HFFc6 (cell line): Measurements from ENCODE around the gene HELB. TPM values are rescaled to one million over a fixed set of nuclear protein-coding genes. Genes with fewer than 3 reads are reported as not detected.

Experiments
- DNase-seq: peaks from one replicate; pipeline ENCODE4 v3.0.0-alpha.2; 2018
- H3K27ac Mint-ChIP-seq: 2 replicates; pipeline ENCODE4 v1.8.0; 2020; ENCODE audit warnings: mild to moderate bottlenecking, mixed read lengths
- H3K27me3 Mint-ChIP-seq: 2 replicates; pipeline ENCODE4 v1.8.0; 2021; ENCODE audit warnings: mild to moderate bottlenecking, moderate library complexity, mixed read lengths; ENCODE audit not compliant: insufficient read depth
- H3K36me3 Mint-ChIP-seq: 2 replicates; pipeline ENCODE4 v1.8.0; 2021; ENCODE audit warnings: low read depth, mixed read lengths
- H3K4me1 Mint-ChIP-seq: 2 replicates; pipeline ENCODE4 v1.8.0; 2020; ENCODE audit warnings: low read depth, mixed read lengths
- H3K4me3 Mint-ChIP-seq: 2 replicates; pipeline ENCODE4 v1.8.0; 2020; ENCODE audit warnings: mild to moderate bottlenecking, moderate library complexity, mixed read lengths
- H3K9me3 Mint-ChIP-seq: 2 replicates; pipeline ENCODE4 v1.8.0; 2020; ENCODE audit warnings: mild to moderate bottlenecking, mixed read lengths
- CTCF ChIP-seq: fragments of 200-600 bp; sonication (generic); IDR thresholded peaks from 2 replicates; pipeline ENCODE4 v1.5.0; 2021; ENCODE audit warnings: antibody characterized with exemption, mild to moderate bottlenecking
- total RNA-seq, 6 experiments: library from RNA; stranded (reverse); fragmentation: NEBNext Ultra II Directional; extraction: Animal tissue kit (Norgen Biotek cat#: 25700); gene quantifications; 2 replicates in 1 of 6; 3 replicates in 5 of 6; pipeline ENCODE4 v1.2.3, GENCODE V29; 2021

Gene HELB
- total RNA-seq, 6 experiments from 2014 or later: 1.4 to 2.1 (median 1.8) TPM

- Mint-ChIP-seq H3K27ac (no peak overlapping the region), H3K4me3 (no peak overlapping the region), H3K9me3 (no peaks in the 10 kb centered on the region), H3K36me3 (no peaks in the 10 kb centered on the region), H3K27me3 (peaks cover 5% of the 10 kb centered on the region; the same call in 1 of the 2 replicates), H3K4me1 (no peaks in the 10 kb centered on the region; the same call in 1 of the 2 replicates)
- no peak for DNase-seq
- TF ChIP-seq CTCF: no peak
Observed at GRCh38 chr12:66273147-66273546, 29.1 kb upstream of the HELB start.

GRCh38 chr12:66275040-66275439 is 27.3 kb upstream of the HELB start:
- H3K4me3 Mint-ChIP-seq: no peak overlapping the region
- H3K9me3 Mint-ChIP-seq: no peaks in the 10 kb centered on the region
- peaks cover 9% of the 10 kb centered on the region for H3K4me1 Mint-ChIP-seq
- TF ChIP-seq CTCF: no peak
- no peak for DNase-seq
- no peak overlapping the region for H3K27ac Mint-ChIP-seq
- H3K27me3 Mint-ChIP-seq: peaks cover 5% of the 10 kb centered on the region; the same call in 1 of the 2 replicates
- H3K36me3 Mint-ChIP-seq: no peaks in the 10 kb centered on the region

GRCh38 chr12:66279123-66279712 is 23.1 kb upstream of the HELB start:
- Mint-ChIP-seq H3K27me3 (peaks cover 22% of the 10 kb centered on the region), H3K27ac (no peak overlapping the region), H3K4me1 (peaks cover 9% of the 10 kb centered on the region), H3K36me3 (no peaks in the 10 kb centered on the region), H3K4me3 (no peak overlapping the region), H3K9me3 (no peaks in the 10 kb centered on the region)
- DNase-seq: peak; percentile 5
- TF ChIP-seq CTCF: peak; percentile 79

GRCh38 chr12:66280561-66280960 is 21.7 kb upstream of the HELB start:
- H3K4me3 Mint-ChIP-seq: no peak overlapping the region
- no peak for TF ChIP-seq CTCF
- H3K4me1 Mint-ChIP-seq: peaks cover 9% of the 10 kb centered on the region
- no peak for DNase-seq
- no peak overlapping the region for H3K27ac Mint-ChIP-seq
- peaks cover 24% of the 10 kb centered on the region for H3K27me3 Mint-ChIP-seq
- no peaks in the 10 kb centered on the region for H3K9me3 Mint-ChIP-seq
- H3K36me3 Mint-ChIP-seq: no peaks in the 10 kb centered on the region

- Mint-ChIP-seq H3K27ac (no peak overlapping the region), H3K4me1 (peaks cover 9% of the 10 kb centered on the region), H3K9me3 (no peaks in the 10 kb centered on the region), H3K4me3 (no peak overlapping the region), H3K36me3 (no peaks in the 10 kb centered on the region), H3K27me3 (peaks cover 26% of the 10 kb centered on the region)
- DNase-seq: no peak
- TF ChIP-seq CTCF: no peak
Observed at GRCh38 chr12:66282244-66282643, 20.0 kb upstream of the HELB start.

- no peaks in the 10 kb centered on the region for H3K9me3 Mint-ChIP-seq
- no peak overlapping the region for H3K4me3 Mint-ChIP-seq
- H3K27ac Mint-ChIP-seq: no peak overlapping the region
- no peaks in the 10 kb centered on the region for H3K4me1 Mint-ChIP-seq
- no peaks in the 10 kb centered on the region for H3K36me3 Mint-ChIP-seq
- no peak for TF ChIP-seq CTCF
- peaks cover 23% of the 10 kb centered on the region for H3K27me3 Mint-ChIP-seq
- no peak for DNase-seq
Observed at GRCh38 chr12:66287275-66287674, 15.0 kb upstream of the HELB start.
